GM12878 (cell line): ENCODE measurements around the gene TACC3. TPM values are rescaled to one million over a fixed set of nuclear protein-coding genes. Genes with fewer than 3 reads are reported as not detected.

Experiments used
- ATAC-seq: fragments of 200-7000 bp; cut with Tn5 transposase; 3 replicates; pipeline ENCODE4 v1.9.1; 2020; ENCODE audit warnings: mild to moderate bottlenecking, moderate library complexity
- BruUV-seq: library from RNA; stranded (reverse); fragments of 400-500 nt; replicated peaks from 2 replicates; lab custom pipeline; 2021; lab: Mats Ljungman, UMichigan
- CTCF ChIA-PET: fragments of 300-600 bp; sonication (Branson Sonifier 250); formaldehyde crosslinking; extraction: SDS; loops from one replicate; lab custom pipeline; 2021; ENCODE audit warnings: inconsistent platforms; lab: Yijun Ruan, JAX
- POLR2A ChIA-PET: fragments of 350-600 bp; formaldehyde crosslinking; extraction: SDS; loops from one replicate; lab custom pipeline; 2021; ENCODE audit warnings: inconsistent platforms; lab: Charles Lee
- RAD21 ChIA-PET: fragments of 300-600 bp; sonication (Branson Sonifier 250); formaldehyde crosslinking; loops from one replicate; lab custom pipeline; 2023; ENCODE audit warnings: antibody characterized with exemption; ENCODE audit not compliant: unreplicated experiment; lab: Charles Lee
- SMC1A ChIA-PET: fragments of 300-600 bp; sonication (Branson Sonifier 250); formaldehyde crosslinking; loops from one replicate; lab custom pipeline; 2023; ENCODE audit not compliant: unreplicated experiment, uncharacterized antibody; lab: Charles Lee
- DNase-seq: peaks from one replicate; pipeline ENCODE4 v3.0.0-alpha.2; 2011; ENCODE audit warnings: low read depth, low spot score
- FAIRE-seq: peaks from 3 replicates; lab custom pipeline; 2011; peaks lifted over from hg19 to GRCh38; lab: Jason Lieb, UNC
- H2AFZ ChIP-seq: 2 replicates; pipeline ENCODE4 v1.6.0; 2011; ENCODE audit warnings: low read depth, low read length, control low read depth; ENCODE audit not compliant: control insufficient read depth
- H3K27ac ChIP-seq: 2 replicates; pipeline ENCODE4 v1.5.1; 2011; ENCODE audit warnings: control low read depth; ENCODE audit not compliant: control insufficient read depth, insufficient read depth
- H3K27me3 ChIP-seq, 2 experiments: replicated peaks in 1 of 2; 2 replicates each; pipeline versions ENCODE4 v1.6.0 to v1.6.1; 2011; ENCODE audit warnings: low read length in 1 of 2; ENCODE audit not compliant: control insufficient read depth in 2 of 2, insufficient read depth in 2 of 2
- H3K36me3 ChIP-seq, 2 experiments: 2 replicates each; pipeline ENCODE4 v1.5.1; 2011; ENCODE audit warnings: low read length in 1 of 2; ENCODE audit not compliant: control insufficient read depth in 2 of 2, insufficient read depth in 2 of 2
- H3K4me1 ChIP-seq: 2 replicates; pipeline ENCODE4 v1.6.1; 2011; ENCODE audit warnings: mild to moderate bottlenecking, low read length, moderate library complexity, mixed read lengths; ENCODE audit not compliant: control insufficient read depth, insufficient read depth
- H3K4me2 ChIP-seq: 2 replicates; pipeline ENCODE4 v1.6.0; 2011; ENCODE audit warnings: control low read depth; ENCODE audit not compliant: control insufficient read depth, insufficient read depth
- H3K4me3 ChIP-seq: fragments of 200-600 bp; sonication (generic); 2 replicates; pipeline ENCODE4 v1.5.1; 2016
- H3K79me2 ChIP-seq: 2 replicates; pipeline ENCODE4 v1.6.0; 2011; ENCODE audit warnings: low read length; ENCODE audit not compliant: control insufficient read depth, insufficient read depth
- H3K9ac ChIP-seq: 2 replicates; pipeline ENCODE4 v1.8.0; 2011; ENCODE audit warnings: low read length, control low read depth, mixed read lengths; ENCODE audit not compliant: control insufficient read depth, insufficient read depth
- H3K9me3 ChIP-seq: replicated peaks from 3 replicates; pipeline ENCODE4 v1.5.1; 2011; ENCODE audit warnings: mild to moderate bottlenecking, low read length; ENCODE audit not compliant: control insufficient read depth, insufficient read depth
- H4K20me1 ChIP-seq: 2 replicates; pipeline ENCODE4 v1.6.0; 2011; ENCODE audit not compliant: control insufficient read depth, insufficient read depth
- KAT2A ChIP-seq: conservative IDR thresholded peaks from 2 replicates; pipeline ENCODE4 v1.6.1; 2011; ENCODE audit warnings: low read depth, low read length; ENCODE audit not compliant: control insufficient read depth
- PAX8 ChIP-seq: fragments of 450-650 bp; IDR thresholded peaks from 2 replicates; pipeline ENCODE4 v1.6.1; 2017; ENCODE audit warnings: mild to moderate bottlenecking, moderate library complexity
- YY1 ChIP-seq: IDR thresholded peaks from 2 replicates; pipeline ENCODE4 v1.6.1; 2011; ENCODE audit warnings: low read depth, mild to moderate bottlenecking, low read length
- WGBS: methylation state at CpG from one replicate; pipeline ENCODE4 v1.1.6; 2016; ENCODE audit warnings: low lambda C conversion rate; ENCODE audit not compliant: insufficient replicate concordance, insufficient coverage; ENCODE audit errors: missing lambda C conversion rate; 5-methylcytosine and 5-hydroxymethylcytosine counted together
- in situ Hi-C: fragments of 300-500 bp; cut with MboI; formaldehyde crosslinking; loops from 9 replicates; pipeline ENCODE4 v1.14.3; 2018; ENCODE audit warnings: mixed read lengths
- intact Hi-C: fragments of 100-400 bp; cut with micrococcal nuclease; formaldehyde crosslinking; loops from one replicate; pipeline ENCODE4 v1.14.2; 2022; ENCODE audit not compliant: unreplicated experiment
- polyA plus RNA-seq, 11 experiments: library from polyadenylated mRNA; depleted of rRNA in 4 of 11; unstranded in 6 of 11; stranded (reverse) in 5 of 11; fragments of >200 nt; fragmentation: Nextera tagmentation in 4 of 11; fragmentation: Illumina TruSeq in 1 of 11; extraction: Ambion mirVana in 4 of 11; extraction: Trizol in 1 of 11; gene quantifications; 1 replicate in 1 of 11; 2 replicates in 10 of 11; pipeline versions ENCODE4 v1.2.1 to v1.2.3, GENCODE V29; 2011 to 2016; ENCODE audit warnings: inconsistent platforms in 2 of 11, missing spikeins in 2 of 11, low read depth in 1 of 11
- total RNA-seq, 4 experiments: library from RNA; depleted of rRNA in 3 of 4; stranded (reverse); fragments of >200 nt in 3 of 4; fragmentation: Illumina TruSeq in 1 of 4; extraction: Trizol in 1 of 4; gene quantifications; 2 replicates each; pipeline versions ENCODE4 v1.2.1 to v1.2.3, GENCODE V29; 2013 to 2021
- TF ChIP-seq, protein P1 (sequence below): fragments of 450-650 bp; IDR thresholded peaks from 2 replicates; pipeline ENCODE4 v1.6.1; 2018; ENCODE audit warnings: mild to moderate bottlenecking, low read depth, moderate library complexity; ENCODE audit not compliant: partially characterized antibody
- TF ChIP-seq, protein P2 (sequence below): fragments of 450-650 bp; IDR thresholded peaks from 2 replicates; pipeline ENCODE4 v1.6.1; 2016; ENCODE audit warnings: mild to moderate bottlenecking

TACC3 gene
- total and polyA plus RNA-seq, 10 of the 15 experiments (the other 5 are each of a cell fraction or from before 2014, with no cell fraction given) = 2.8 to 121 (median 73.3) TPM

DNA sequence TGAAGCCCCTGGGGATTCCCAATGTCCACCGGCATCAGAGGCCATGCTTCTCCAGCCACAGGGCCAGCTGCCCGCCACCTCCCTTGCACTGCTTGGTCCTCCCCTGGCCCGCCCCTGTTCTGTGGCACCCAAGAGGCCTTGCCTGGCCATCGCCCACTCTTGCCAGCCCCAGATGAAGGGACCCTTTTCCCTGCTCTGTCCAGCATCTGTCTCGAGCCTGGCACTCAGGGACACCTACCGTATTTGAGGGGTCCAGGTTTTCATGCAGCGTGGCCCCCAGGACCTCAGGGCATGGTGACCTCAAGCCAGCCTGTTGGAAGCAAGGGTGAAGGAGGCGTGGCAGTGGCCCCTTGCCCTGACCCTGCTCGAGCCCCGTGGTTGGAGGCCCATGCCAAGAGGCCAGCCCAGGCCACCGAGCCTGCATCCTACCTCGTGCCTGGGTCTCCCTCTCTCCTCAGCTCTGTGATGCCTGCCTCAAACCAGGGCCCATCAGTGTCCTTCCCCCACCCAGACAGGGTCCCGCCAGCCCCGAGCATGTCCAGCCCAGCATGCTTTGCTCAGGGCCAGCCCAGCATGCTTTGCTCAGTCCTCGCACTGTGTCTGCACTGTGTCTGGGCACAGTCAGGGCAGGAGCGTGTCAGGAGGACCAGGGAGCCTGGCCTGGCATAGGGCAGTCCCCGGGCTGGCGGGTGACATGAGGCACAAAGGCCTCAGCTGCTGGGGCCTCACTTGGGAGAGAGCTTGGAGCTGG lies 57.5 kb downstream of the TACC3 start:
- no peaks in the 10 kb centered on the region for H3K79me2 ChIP-seq
- DNase-seq (no peak), ATAC-seq (no peak), FAIRE-seq (no peak)
- no peaks in the 10 kb centered on the region for H3K4me1 ChIP-seq
- H3K9ac ChIP-seq = no peak overlapping the region
- H3K4me3 ChIP-seq = no peak overlapping the region
- intact Hi-C loops (no loop called here), in situ Hi-C loops (no loop called here)
- ChIA-PET RAD21 (no interaction called here), SMC1A (no interaction called here), POLR2A (no interaction called here), CTCF (no interaction called here)
- no peak for TF ChIP-seq YY1
- TF ChIP-seq, protein P1, sequence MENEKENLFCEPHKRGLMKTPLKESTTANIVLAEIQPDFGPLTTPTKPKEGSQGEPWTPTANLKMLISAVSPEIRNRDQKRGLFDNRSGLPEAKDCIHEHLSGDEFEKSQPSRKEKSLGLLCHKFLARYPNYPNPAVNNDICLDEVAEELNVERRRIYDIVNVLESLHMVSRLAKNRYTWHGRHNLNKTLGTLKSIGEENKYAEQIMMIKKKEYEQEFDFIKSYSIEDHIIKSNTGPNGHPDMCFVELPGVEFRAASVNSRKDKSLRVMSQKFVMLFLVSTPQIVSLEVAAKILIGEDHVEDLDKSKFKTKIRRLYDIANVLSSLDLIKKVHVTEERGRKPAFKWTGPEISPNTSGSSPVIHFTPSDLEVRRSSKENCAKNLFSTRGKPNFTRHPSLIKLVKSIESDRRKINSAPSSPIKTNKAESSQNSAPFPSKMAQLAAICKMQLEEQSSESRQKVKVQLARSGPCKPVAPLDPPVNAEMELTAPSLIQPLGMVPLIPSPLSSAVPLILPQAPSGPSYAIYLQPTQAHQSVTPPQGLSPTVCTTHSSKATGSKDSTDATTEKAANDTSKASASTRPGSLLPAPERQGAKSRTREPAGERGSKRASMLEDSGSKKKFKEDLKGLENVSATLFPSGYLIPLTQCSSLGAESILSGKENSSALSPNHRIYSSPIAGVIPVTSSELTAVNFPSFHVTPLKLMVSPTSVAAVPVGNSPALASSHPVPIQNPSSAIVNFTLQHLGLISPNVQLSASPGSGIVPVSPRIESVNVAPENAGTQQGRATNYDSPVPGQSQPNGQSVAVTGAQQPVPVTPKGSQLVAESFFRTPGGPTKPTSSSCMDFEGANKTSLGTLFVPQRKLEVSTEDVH = no peak
- TF ChIP-seq PAX8 = no peak
- TF ChIP-seq, protein P2, sequence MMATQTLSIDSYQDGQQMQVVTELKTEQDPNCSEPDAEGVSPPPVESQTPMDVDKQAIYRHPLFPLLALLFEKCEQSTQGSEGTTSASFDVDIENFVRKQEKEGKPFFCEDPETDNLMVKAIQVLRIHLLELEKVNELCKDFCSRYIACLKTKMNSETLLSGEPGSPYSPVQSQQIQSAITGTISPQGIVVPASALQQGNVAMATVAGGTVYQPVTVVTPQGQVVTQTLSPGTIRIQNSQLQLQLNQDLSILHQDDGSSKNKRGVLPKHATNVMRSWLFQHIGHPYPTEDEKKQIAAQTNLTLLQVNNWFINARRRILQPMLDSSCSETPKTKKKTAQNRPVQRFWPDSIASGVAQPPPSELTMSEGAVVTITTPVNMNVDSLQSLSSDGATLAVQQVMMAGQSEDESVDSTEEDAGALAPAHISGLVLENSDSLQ = no peak
- no peak for TF ChIP-seq KAT2A
- WGBS = 34% methylated on average over 18 of the region's 18 CpGs
- H3K9me3 ChIP-seq = no peaks in the 10 kb centered on the region
- H3K36me3 ChIP-seq = no peaks in the 10 kb centered on the region
- no peaks in the 10 kb centered on the region for H4K20me1 ChIP-seq
- H3K27me3 ChIP-seq = no peaks in the 10 kb centered on the region; a peak in 2 of 4 replicates
- H2AFZ ChIP-seq = no peak overlapping the region
- BruUV-seq = no TSS peak
- no peak overlapping the region for H3K4me2 ChIP-seq
- H3K27ac ChIP-seq = no peak overlapping the region
